AG08396 (cell line): ENCODE measurements around the gene ABCG5.

Source experiments
- DNase-seq: peaks from one replicate; pipeline ENCODE4 v3.0.0; 2012; ENCODE audit warnings: low spot score, mixed read lengths

The ABCG5 gene

DNA sequence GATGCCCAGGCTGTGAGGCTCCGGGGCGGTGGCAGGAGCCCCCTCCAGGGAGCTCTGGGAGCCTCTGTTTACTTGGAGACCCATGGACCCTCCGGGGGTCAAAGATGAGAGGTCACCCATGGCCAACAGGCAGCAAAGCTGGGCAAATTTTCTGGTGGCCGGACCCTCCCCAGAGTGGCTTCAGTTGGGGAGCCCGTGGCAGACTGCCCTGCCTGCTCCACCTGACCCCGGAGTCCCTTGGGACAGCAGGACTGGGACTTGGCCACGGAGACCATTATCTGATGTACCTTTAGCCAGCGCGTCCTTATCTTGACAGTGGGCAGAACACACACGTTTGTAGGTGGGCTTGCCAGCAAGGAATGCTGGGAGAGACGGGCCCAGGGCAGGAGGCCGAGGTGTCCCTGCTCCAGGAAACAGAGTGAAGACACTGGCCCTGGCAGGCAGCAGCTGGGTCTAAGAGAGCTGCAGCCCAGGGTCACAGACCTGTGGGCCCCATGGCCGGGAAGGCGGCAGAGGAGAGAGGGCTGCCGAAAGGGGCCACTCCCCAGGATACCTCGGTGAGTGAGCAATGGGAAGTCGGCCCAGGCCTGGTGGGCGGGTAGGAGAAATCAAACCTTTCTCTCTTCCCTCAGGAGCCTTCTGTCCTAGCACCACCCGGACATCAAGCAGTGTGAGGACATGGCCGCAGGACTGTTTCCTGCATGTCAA, at the start of gene ABCG5, which contains the start of gene ABCG8:
Gene ABCG5, minus strand, starts transcription at position 280 of the 708 bp plus-strand sequence. Its CDS starts 160 bp downstream, at position 120.
Gene ABCG8, plus strand, starts transcription at position 412 of the 708 bp plus-strand sequence. Its CDS starts 83 bp downstream, at position 495.
- DNase-seq: no peak

DNA sequence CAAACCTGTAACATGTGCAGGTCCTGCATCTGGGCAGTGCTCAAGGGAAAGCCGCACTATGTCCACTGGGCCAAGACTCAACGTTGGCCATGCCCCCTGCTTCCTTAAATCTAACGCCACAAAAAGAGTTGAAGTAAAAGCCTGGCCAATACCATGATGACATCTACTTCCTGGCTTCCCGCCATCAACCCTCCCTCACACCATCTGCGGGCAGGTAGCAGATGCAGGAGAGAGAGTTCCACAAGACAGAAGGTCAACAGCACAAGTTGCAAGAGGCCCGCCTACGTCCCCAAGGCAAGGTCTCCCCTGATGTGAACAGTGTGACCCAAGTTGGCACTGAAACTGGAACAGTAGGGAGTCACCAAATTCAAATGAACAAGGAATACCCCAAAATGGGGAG, 48.5 kb upstream of the ABCG5 start:
- no peak for DNase-seq

DNA sequence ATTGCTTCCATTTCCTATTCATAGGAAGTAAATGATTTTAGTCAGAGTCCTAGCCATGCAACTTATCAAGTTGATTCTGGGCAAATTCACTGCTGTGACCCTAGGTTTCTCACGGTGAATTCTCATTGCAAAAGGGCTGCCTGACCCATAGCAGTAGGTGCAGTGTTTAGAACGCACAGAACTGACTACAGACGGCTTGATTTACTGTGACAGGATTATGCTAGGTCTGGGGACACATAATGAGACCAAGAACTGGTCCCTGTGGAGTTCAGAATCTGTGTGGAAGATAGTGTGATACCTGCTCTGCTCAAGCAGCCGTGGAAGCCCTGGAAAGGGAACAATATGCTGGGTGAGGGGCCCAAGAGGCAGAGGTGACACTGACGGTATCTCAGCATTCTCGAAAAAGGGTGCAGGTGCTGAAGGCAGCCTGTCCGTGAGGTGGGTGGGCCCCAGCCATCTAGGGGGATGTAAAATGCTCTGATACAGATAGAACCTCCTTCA, 46.5 kb upstream of the ABCG5 start:
- no peak for DNase-seq

GRCh38 chr2:43884689-43885088, 46.0 kb upstream of the ABCG5 start:
- DNase-seq: no peak

- DNase-seq: no peak
Measured at GRCh38 chr2:43882312-43882711, 43.7 kb upstream of the ABCG5 start.

DNA sequence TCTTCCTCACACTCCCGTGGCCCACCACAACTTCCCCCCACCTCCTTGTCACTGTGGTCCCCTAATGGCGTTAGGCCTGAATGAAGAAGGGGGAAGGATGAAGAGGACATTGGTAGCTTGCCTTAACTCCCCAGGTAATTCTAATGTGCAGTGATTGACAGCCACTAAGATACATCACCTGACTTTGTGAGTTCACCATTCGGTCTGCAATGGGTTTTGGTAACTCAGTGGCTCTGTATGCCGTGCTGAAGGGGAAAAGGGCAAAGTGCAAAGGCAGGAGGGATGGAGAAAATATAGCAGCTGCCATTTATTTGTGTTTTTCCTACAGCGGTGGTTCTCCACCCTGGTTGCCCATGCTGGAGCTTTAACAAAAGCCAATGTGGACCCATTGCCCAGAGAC, 42.3 kb upstream of the ABCG5 start:
- DNase-seq: no peak

DNA sequence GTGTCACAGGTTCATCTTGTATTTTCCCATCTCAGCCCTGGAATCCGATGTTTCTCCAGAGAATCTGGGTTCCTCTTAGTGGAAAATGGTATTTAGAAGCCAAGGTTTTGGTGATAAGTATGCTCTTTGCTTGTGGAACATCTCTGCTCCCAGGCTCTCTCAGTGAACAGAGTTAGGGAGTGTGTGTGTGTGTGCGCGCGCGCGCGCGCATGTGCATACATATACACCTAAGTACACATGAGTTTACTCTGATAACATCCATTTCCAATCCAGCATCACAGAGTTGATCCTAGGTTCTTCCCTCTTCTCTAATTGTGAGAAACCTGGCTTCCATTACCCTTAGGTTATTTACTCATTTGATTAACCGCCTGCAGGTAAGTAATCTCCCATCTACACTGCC, 41.8 kb upstream of the ABCG5 start:
- no peak for DNase-seq

- no peak for DNase-seq
Measured at GRCh38 chr2:43879261-43879660, 40.6 kb upstream of the ABCG5 start.

DNA sequence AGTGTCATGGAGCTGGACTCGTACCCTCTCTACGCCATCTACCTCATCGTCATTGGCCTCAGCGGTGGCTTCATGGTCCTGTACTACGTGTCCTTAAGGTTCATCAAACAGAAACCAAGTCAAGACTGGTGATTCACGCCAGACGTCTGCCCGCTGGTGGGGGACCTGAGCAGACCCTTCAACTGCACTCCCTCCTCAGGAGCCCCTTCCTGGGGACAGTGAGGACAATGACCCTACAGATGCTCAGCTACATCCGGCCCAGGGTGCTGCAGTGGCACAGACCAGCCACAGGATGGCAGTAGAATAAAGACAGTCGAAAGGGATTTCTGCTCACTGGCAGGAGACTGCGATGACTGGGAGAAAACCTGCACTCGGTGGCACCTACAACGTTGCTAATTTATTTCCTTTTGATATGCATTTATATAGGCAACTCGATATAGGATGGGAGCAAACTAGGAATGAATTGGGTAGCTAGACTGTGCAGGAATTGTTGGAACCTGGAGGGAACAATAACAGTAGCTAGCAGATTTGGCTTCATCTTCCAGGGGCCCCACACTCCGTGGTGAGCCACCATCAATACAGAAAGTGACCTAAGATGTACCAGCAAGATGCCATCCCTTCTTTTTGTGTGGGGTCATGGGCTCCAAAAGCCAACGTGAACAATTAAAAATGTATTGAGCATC, 39.3 kb upstream of the ABCG5 start:
- peak; percentile 75 for DNase-seq

- no peak for DNase-seq
Measured at GRCh38 chr2:43874776-43875451, 36.3 kb upstream of the ABCG5 start.

GRCh38 chr2:43872151-43872550, 33.5 kb upstream of the ABCG5 start:
- no peak for DNase-seq

- DNase-seq: no peak
Measured at GRCh38 chr2:43855292-43855691, 16.7 kb upstream of the ABCG5 start.

DNA sequence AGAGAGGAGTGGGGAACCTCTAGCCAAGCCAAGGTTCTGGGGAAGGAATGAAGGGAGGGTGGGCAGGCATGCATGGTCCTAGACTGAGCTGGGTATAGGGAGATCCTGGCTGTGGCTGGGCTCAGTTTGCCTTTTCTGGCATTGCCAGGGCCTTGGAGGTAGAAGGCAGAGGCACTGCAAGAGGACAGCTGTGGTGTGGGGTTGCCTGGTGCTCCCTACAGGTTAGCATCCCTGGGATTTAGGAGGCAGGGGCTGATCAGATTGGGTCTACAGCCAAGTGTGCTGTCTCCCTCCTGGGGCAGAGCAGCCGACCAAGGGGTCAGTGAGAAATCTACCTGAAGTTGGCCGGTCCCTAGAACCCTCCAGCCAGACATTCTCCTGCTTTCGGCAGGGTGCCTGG, 16.0 kb upstream of the ABCG5 start:
- DNase-seq: no peak

- no peak for DNase-seq
Measured at GRCh38 chr2:43853141-43854081, 14.8 kb upstream of the ABCG5 start.

GRCh38 chr2:43852196-43852730, 13.6 kb upstream of the ABCG5 start:
- DNase-seq: no peak

- no peak for DNase-seq
Measured at GRCh38 chr2:43851011-43851980, 12.7 kb upstream of the ABCG5 start.

DNA sequence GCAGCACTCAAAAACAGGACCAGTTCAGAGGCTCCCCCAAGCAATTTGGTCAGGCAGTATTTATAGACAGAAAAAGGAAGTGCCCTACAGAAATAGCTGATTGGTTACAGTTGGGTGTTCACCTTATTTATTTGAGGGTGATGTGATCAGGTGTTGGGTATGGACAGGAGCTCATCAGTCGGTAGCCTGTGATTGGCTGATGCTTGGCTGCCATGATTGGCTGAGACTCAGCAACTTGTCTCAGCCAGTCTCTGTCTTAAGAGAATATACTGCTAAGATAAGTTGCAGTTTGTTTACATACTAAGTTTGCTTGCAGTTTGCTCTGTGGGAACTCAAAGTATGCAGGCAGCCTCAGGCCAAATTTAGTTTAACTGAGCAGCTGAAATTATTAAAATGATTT, 9.6 kb upstream of the ABCG5 start:
- no peak for DNase-seq

DNA sequence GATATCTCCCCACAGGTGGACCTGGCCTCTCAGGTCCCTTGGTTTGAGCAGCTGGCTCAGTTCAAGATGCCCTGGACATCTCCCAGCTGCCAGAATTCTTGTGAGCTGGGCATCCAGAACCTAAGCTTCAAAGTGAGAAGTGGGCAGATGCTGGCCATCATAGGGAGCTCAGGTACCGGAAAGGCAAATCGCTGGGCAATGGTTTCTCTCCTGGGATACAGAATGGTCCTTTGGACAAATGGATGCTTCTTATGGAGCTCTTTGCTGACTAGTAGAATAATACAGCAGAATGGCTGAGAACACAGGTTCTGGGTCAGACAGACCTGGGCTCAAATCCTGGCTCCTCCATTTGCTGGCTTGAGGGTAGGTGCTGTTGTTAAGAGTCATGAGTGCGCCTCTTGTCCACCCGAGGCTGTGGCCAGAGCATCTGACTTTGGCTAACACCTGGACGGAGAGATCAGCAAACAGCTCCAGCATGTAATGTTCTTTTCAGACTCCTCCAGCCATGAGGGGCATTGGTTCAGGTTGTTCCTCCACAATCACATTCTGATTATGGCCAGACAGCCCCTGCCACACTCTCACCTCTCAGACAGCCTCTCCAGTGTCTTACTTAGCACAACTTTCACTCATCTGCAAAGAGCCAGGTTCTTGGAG, 7.6 kb upstream of the ABCG5 start:
- DNase-seq: no peak

GRCh38 chr2:43845181-43845580, 6.5 kb upstream of the ABCG5 start:
- no peak for DNase-seq

- DNase-seq: no peak
Measured at GRCh38 chr2:43842866-43843226, 4.2 kb upstream of the ABCG5 start.
